Sigmoid colon (tissue), 7 donors: ENCODE data around the gene BATF2. TPM values are rescaled to one million over a fixed set of nuclear protein-coding genes. Genes with fewer than 3 reads are reported as not detected.
A peak's percentile ranks its signal among the peaks of the same experiment; 100 is the strongest.

Experiments used
- DNase-seq: peaks from one replicate; pipeline ENCODE4 v3.0.0-alpha.2; 2019
- H3K27ac ChIP-seq, 4 donors: fragments of 200-600 bp; sonication (generic); one replicate each; pipeline ENCODE4 v1.5.1; 2016 to 2019; ENCODE audit warnings: mild to moderate bottlenecking in 1 of 4
- H3K27me3 ChIP-seq, 3 donors: fragments of 200-600 bp; sonication (generic); one replicate each; pipeline ENCODE4 v1.5.1; 2019; ENCODE audit warnings: mild to moderate bottlenecking in 1 of 3
- H3K36me3 ChIP-seq, 4 donors: fragments of 200-600 bp; sonication (generic); one replicate each; pipeline ENCODE4 v1.5.1; 2016 to 2019
- H3K4me1 ChIP-seq, 4 donors: fragments of 200-600 bp; sonication (generic); one replicate each; pipeline ENCODE4 v1.5.1; 2017 to 2019
- H3K4me3 ChIP-seq, 4 donors: fragments of 200-600 bp; sonication (generic); one replicate each; pipeline ENCODE4 v1.5.1; 2017 to 2019; ENCODE audit warnings: mild to moderate bottlenecking in 2 of 4, moderate library complexity in 1 of 4
- H3K9me3 ChIP-seq, 4 donors: fragments of 200-600 bp in 3 of 4; sonication (generic) in 3 of 4; one replicate each; pipeline versions ENCODE4 v1.5.1 to v1.6.1; 2013 to 2019
- CTCF ChIP-seq, 4 experiments: fragments of 450-650 bp in 3 of 4; fragments of 200-600 bp in 1 of 4; IDR thresholded peaks; one replicate each; pipeline ENCODE4 v1.5.1; 2016 to 2019; ENCODE audit warnings: antibody characterized with exemption in 4 of 4, mild to moderate bottlenecking in 3 of 4, moderate library complexity in 2 of 4
- EP300 ChIP-seq, 4 donors: sonication (generic); formaldehyde crosslinking; IDR thresholded peaks; one replicate each; pipeline ENCODE4 v1.6.1; 2017; ENCODE audit warnings: antibody characterized with exemption in 4 of 4
- POLR2A ChIP-seq, 2 donors: fragments of 450-650 bp; IDR thresholded peaks; one replicate each; pipeline ENCODE4 v1.6.1; 2016; ENCODE audit warnings: antibody characterized with exemption in 2 of 2, mild to moderate bottlenecking in 2 of 2, moderate library complexity in 2 of 2
- POLR2AphosphoS5 ChIP-seq, 4 donors: sonication (generic); formaldehyde crosslinking; IDR thresholded peaks; one replicate each; pipeline ENCODE4 v1.6.1; 2017; ENCODE audit warnings: antibody characterized with exemption in 4 of 4
- WGBS, 2 donors: extraction: QIAGEN DNeasy Blood & Tissue Kit; methylation state at CpG; one replicate each; pipeline ENCODE4 v1.1.7; 2013; 5-methylcytosine and 5-hydroxymethylcytosine counted together
- intact Hi-C: fragments of 100-400 bp; cut with DNase I; formaldehyde crosslinking; loops from one replicate; pipeline ENCODE4 v1.15.1; 2023
- polyA plus RNA-seq, 3 donors: library from polyadenylated mRNA; stranded (reverse); fragments of 200-250 nt; gene quantifications; one replicate each; pipeline ENCODE4 v1.2.3, GENCODE V29; 2013
- total RNA-seq, 4 donors: library from RNA; depleted of rRNA; stranded (reverse); fragments of >200 nt; gene quantifications; one replicate each; pipeline ENCODE4 v1.1.0, GENCODE V29; 2016
- donor health status: healthy with polysubstance abuse.
- donor health status: Bipolar disorder and iron deficiency.
- donor health status: healthy.

BATF2 gene
- total and polyA plus RNA-seq, 7 donors: 1.8 to 31.3 (median 4.7) TPM

- Histone ChIP-seq H3K27me3 (no peaks in the 10 kb centered on the region), H3K27ac (no peak overlapping the region), H3K36me3 (peaks cover 9 to 48% (median 25%) of the 10 kb centered on the region in 4 donors), H3K4me1 (peaks cover 0 to 2% (median 0%) of the 10 kb centered on the region in 4 donors), H3K4me3 (no peak overlapping the region), H3K9me3 (no peaks in the 10 kb centered on the region)
- DNase-seq: no peak
- TF ChIP-seq POLR2AphosphoS5 (IDR thresholded peaks at IDR 0.05): no peak
- TF ChIP-seq CTCF (IDR thresholded peaks at IDR 0.05): no peak
- TF ChIP-seq EP300 (IDR thresholded peaks at IDR 0.05): no peak
- TF ChIP-seq POLR2A (IDR thresholded peaks at IDR 0.05): no peak
- intact Hi-C loops: no loop called here
- 86 to 90% methylated on average over 3 of the region's 3 CpGs for WGBS, 2 donors
Measured at GRCh38 chr11:65021003-65021402, 24.2 kb upstream of the BATF2 start.

- peaks cover 9 to 48% (median 25%) of the 10 kb centered on the region in 4 donors for H3K36me3 ChIP-seq
- H3K27me3 ChIP-seq: no peaks in the 10 kb centered on the region
- peaks cover 0 to 14% (median 9%) of the 10 kb centered on the region in 4 donors for H3K4me1 ChIP-seq
- H3K9me3 ChIP-seq: no peaks in the 10 kb centered on the region
- no peak overlapping the region for H3K27ac ChIP-seq
- TF ChIP-seq POLR2A (IDR thresholded peaks at IDR 0.05) (no peak), EP300 (IDR thresholded peaks at IDR 0.05) (no peak), POLR2AphosphoS5 (IDR thresholded peaks at IDR 0.05) (no peak), CTCF (IDR thresholded peaks at IDR 0.05) (no peak)
- intact Hi-C loops: no loop called here
- no peak for DNase-seq
- 91% methylated on average over 7 of the region's 7 CpGs for WGBS, 2 donors
- no peak overlapping the region for H3K4me3 ChIP-seq
Measured at GRCh38 chr11:65019824-65020223, 23.1 kb upstream of the BATF2 start.

GRCh38 chr11:65017937-65018336 is 21.2 kb upstream of the BATF2 start:
- Histone ChIP-seq H3K27ac (no peak overlapping the region), H3K4me3 (no peak overlapping the region), H3K4me1 (peaks cover 0 to 22% (median 17%) of the 10 kb centered on the region in 4 donors), H3K27me3 (no peaks in the 10 kb centered on the region), H3K36me3 (peaks cover 9 to 46% (median 25%) of the 10 kb centered on the region in 4 donors), H3K9me3 (no peaks in the 10 kb centered on the region)
- intact Hi-C loops: no loop called here
- DNase-seq: no peak
- TF ChIP-seq POLR2AphosphoS5 (IDR thresholded peaks at IDR 0.05) (no peak), POLR2A (IDR thresholded peaks at IDR 0.05) (no peak), EP300 (IDR thresholded peaks at IDR 0.05) (no peak), CTCF (IDR thresholded peaks at IDR 0.05) (no peak)
- 98% methylated on average over 6 of the region's 6 CpGs for whole genome bisulfite sequencing, 2 donors

- Histone ChIP-seq H3K36me3 (peaks cover 9 to 34% (median 21%) of the 10 kb centered on the region in 4 donors), H3K4me3 (no peak overlapping the region), H3K4me1 (peaks cover 0 to 25% (median 19%) of the 10 kb centered on the region in 4 donors), H3K27me3 (no peaks in the 10 kb centered on the region), H3K27ac (no peak overlapping the region), H3K9me3 (no peaks in the 10 kb centered on the region)
- WGBS, 2 donors: 68 to 84% methylated on average over 4 of the region's 4 CpGs
- intact Hi-C loops: no loop called here
- DNase-seq: no peak
- no peak for TF ChIP-seq POLR2AphosphoS5 (IDR thresholded peaks at IDR 0.05)
- no peak for TF ChIP-seq EP300 (IDR thresholded peaks at IDR 0.05)
- no peak for TF ChIP-seq POLR2A (IDR thresholded peaks at IDR 0.05)
- no peak for TF ChIP-seq CTCF (IDR thresholded peaks at IDR 0.05)
Measured at GRCh38 chr11:65016705-65017104, 19.9 kb upstream of the BATF2 start.

- TF ChIP-seq POLR2A (IDR thresholded peaks at IDR 0.05) (no peak), CTCF (IDR thresholded peaks at IDR 0.05) (no peak), EP300 (IDR thresholded peaks at IDR 0.05) (no peak), POLR2AphosphoS5 (IDR thresholded peaks at IDR 0.05) (no peak)
- Histone ChIP-seq H3K4me3 (peak overlapping the region; percentile 60 to 92 (median 81)), H3K27me3 (no peaks in the 10 kb centered on the region), H3K36me3 (peaks cover 2 to 15% (median 9%) of the 10 kb centered on the region in 4 donors), H3K9me3 (no peaks in the 10 kb centered on the region), H3K27ac (peak overlapping the region; percentile 99 to 100 (median 100)), H3K4me1 (peaks cover 0 to 25% (median 19%) of the 10 kb centered on the region in 4 donors)
- no peak for DNase-seq
- WGBS, 2 donors: 30% methylated on average over 23 of the region's 23 CpGs
- intact Hi-C loops: loop anchor here (1.0 to 5.0 kb wide), 4 partner anchors 13 to 102 kb away; partner anchors contain the start of genes PPP2R5B, SNX15, VPS51 and ZNHIT2
Measured at GRCh38 chr11:65014726-65015227, 18.0 kb upstream of the BATF2 start.
